ENCODE data around the gene C3orf20.

GRCh38 chr3:14716591-14716990, 41.6 kb downstream of the C3orf20 start:
- TF ChIP-seq TAF1 (IDR thresholded peaks at IDR 0.05; ENCODE audit: low read depth), result no peak
- TF ChIP-seq TCF12 (IDR thresholded peaks at IDR 0.05; ENCODE audit: low read depth), result no peak
- no peak for TF ChIP-seq REST (IDR thresholded peaks at IDR 0.05; ENCODE audit: low read depth)
- no peak for TF ChIP-seq NFIC (IDR thresholded peaks at IDR 0.05)
- no peak for TF ChIP-seq RAD21 (IDR thresholded peaks at IDR 0.05; ENCODE audit: low read depth)
- no peak for TF ChIP-seq EP300 (IDR thresholded peaks at IDR 0.05; ENCODE audit: borderline replicate concordance)
- no peak for TF ChIP-seq MAX (IDR thresholded peaks at IDR 0.05)
- no peak for TF ChIP-seq USF1 (IDR thresholded peaks at IDR 0.05)
- no peak for TF ChIP-seq CREB1 (IDR thresholded peaks at IDR 0.05; ENCODE audit: low read depth)
- TF ChIP-seq YY1 (IDR thresholded peaks at IDR 0.05; ENCODE audit: low read depth), result no peak
- no peak for TF ChIP-seq CEBPB (IDR thresholded peaks at IDR 0.05)
- TF ChIP-seq TEAD4 (IDR thresholded peaks at IDR 0.05), result no peak
- no peak for TF ChIP-seq EGR1 (IDR thresholded peaks at IDR 0.05)
- TF ChIP-seq ZBTB7A (IDR thresholded peaks at IDR 0.05; ENCODE audit: low read depth), result no peak

Data from Ishikawa (cell line).